Inflammatory macrophage treated with lipopolysaccharide for 1 hour (primary cell): ENCODE data around the gene FKBP9.
A peak's percentile ranks its signal among the peaks of the same experiment; 100 is the strongest.
"Not testable (repeated sequence)": the region's sequence is repeated elsewhere in the genome, so short reads cannot be mapped to it uniquely, and the experiment has no call there.

ENCODE experiments used
- DNase-seq, 2 donors: peaks; one replicate each; pipeline ENCODE4 v3.0.0-alpha.2; 2020 to 2022

FKBP9 gene, protein sequence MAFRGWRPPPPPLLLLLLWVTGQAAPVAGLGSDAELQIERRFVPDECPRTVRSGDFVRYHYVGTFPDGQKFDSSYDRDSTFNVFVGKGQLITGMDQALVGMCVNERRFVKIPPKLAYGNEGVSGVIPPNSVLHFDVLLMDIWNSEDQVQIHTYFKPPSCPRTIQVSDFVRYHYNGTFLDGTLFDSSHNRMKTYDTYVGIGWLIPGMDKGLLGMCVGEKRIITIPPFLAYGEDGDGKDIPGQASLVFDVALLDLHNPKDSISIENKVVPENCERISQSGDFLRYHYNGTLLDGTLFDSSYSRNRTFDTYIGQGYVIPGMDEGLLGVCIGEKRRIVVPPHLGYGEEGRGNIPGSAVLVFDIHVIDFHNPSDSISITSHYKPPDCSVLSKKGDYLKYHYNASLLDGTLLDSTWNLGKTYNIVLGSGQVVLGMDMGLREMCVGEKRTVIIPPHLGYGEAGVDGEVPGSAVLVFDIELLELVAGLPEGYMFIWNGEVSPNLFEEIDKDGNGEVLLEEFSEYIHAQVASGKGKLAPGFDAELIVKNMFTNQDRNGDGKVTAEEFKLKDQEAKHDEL

GRCh38 chr7:32957326-32958045, at the start of gene FKBP9:
FKBP9 (plus strand) TSS chr7:32957440; CDS start chr7:32957574, 134 bp downstream.
- DNase-seq, result peak; percentile 61 to 64

GRCh38 chr7:32910195-32910594, 47.0 kb upstream of the FKBP9 start:
- no peak for DNase-seq

- DNase-seq, result no peak
Observed at GRCh38 chr7:32914184-32914583, 43.1 kb upstream of the FKBP9 start.

DNA sequence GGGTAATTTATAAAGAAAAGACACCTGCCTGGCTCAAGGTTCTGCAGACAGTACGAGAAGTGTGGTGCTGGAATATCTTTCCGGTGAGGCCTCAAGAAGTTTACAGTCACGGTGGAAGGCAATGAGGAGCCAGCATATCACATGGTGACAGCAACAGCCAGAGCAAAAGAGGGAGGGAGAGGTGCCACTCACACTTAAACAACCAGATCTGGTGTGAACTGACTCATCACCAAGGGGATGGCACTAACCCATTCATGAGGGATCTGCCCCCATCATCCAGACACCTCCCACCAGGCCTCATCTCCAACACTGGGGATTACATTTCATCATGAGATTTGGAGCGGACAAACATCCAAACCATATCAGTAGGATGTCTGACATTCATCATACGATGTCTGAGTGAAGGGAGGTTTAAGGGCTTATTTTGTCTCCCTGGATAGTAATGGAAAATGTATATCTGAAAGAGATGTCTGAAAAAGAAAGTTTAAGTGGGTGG, 42.2 kb upstream of the FKBP9 start:
- no peak for DNase-seq

DNA sequence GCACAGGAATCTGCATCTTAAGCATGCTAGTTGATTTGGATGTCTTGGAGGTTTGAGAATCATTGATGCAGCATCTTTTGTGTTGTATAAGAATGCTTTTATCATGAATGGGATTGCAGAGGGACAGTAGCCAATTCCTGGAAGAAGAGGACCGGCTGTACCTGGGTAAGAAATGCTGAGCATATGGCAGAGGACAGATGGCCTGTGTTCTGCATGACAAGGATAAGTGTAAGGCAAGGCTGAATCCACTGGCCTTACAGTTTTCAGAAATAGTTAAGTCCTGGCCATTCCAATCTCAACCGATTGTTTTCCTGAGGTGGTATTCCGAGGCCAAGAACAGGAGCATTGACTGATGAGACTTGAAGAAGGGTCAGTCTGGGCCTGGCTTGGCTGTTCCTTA, 41.2 kb upstream of the FKBP9 start:
- no peak for DNase-seq

DNA sequence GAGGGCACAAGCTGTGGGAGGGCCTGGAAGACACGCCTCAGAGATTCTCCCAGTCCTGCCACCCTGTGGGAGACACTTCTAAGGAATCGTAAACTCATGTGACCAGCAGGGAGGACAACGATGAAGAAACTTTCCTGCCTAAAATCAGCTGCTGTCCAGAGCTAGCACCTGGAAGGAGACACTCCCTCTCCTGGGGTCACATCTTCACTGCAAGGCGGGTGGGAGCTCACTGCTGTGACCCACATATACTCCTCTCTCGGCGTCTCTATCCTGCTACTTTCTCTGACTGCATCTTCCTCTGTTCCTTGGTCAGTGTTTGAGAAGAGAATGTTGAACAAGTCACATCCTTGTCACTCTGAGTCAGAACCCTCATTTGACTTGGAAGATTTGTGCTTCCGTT, 40.2 kb upstream of the FKBP9 start:
- DNase-seq, result not testable (repeated sequence)

- DNase-seq, result peak in 1 of 2 donors; percentile 47
Observed at GRCh38 chr7:32921896-32922295, 35.3 kb upstream of the FKBP9 start.

- DNase-seq, result no peak
Observed at GRCh38 chr7:32928785-32929298, 28.4 kb upstream of the FKBP9 start.

DNA sequence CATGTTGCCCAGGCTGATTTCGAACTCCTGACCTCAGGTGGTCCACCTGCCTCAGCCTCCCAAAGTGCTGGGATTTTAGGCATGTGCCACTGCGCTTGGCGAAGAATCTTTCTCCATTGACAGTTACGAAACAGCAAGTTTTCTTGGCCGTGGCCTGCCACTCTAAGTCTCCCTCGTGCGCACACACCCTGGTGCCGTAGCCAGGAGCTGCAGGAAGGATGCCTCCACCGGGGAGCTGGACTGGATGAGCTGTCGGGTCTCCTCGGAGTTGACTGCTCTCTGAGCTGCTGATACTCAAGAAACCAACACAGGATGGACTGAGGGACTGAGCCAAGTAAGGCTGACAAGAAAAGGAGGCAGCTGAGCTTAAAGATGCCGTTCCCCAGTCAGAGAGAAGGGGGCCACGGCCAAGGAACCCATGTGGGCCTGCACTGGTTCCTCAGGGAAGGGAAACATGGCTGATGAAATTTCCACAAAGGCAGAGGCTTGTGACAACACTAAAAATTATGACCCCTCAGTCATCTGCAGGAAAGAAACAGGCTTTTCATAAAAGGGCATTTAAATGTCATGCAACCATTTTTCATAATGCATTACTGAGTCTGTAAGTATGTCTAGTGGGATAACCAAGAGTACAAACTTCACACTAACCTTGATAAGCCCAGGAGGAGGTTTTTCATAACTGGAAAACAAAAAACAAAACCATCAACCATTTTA, 27.7 kb upstream of the FKBP9 start:
- no peak for DNase-seq

GRCh38 chr7:32930378-32930777, 26.9 kb upstream of the FKBP9 start:
- DNase-seq, result no peak

- no peak for DNase-seq
Observed at GRCh38 chr7:32935558-32935957, 21.7 kb upstream of the FKBP9 start.

- no peak for DNase-seq
Observed at GRCh38 chr7:32936689-32937088, 20.6 kb upstream of the FKBP9 start.

- no peak for DNase-seq
Observed at GRCh38 chr7:32937344-32938174, 19.7 kb upstream of the FKBP9 start.

GRCh38 chr7:32941181-32941580, 16.1 kb upstream of the FKBP9 start:
- no peak for DNase-seq

GRCh38 chr7:32941681-32942414, 15.4 kb upstream of the FKBP9 start:
- no peak for DNase-seq

GRCh38 chr7:32942415-32943251, 14.6 kb upstream of the FKBP9 start:
- DNase-seq, result peak; percentile 77 to 82

GRCh38 chr7:32943252-32944030, 13.8 kb upstream of the FKBP9 start:
- no peak for DNase-seq

GRCh38 chr7:32947420-32947983, 9.7 kb upstream of the FKBP9 start:
- DNase-seq, result no peak

- DNase-seq, result no peak
Observed at GRCh38 chr7:32948202-32948601, 9.0 kb upstream of the FKBP9 start.
